GM12873 (cell line): ENCODE results near the gene BBS9.

ENCODE experiments used
- TF ChIP-seq, protein P1 (sequence below): IDR thresholded peaks from 2 replicates; pipeline ENCODE4 v1.5.1; 2012; ENCODE audit warnings: low read depth, mild to moderate bottlenecking, moderate library complexity, low read length, control low read depth; ENCODE audit not compliant: insufficient read depth; ENCODE audit errors: missing control alignments

BBS9 gene

DNA sequence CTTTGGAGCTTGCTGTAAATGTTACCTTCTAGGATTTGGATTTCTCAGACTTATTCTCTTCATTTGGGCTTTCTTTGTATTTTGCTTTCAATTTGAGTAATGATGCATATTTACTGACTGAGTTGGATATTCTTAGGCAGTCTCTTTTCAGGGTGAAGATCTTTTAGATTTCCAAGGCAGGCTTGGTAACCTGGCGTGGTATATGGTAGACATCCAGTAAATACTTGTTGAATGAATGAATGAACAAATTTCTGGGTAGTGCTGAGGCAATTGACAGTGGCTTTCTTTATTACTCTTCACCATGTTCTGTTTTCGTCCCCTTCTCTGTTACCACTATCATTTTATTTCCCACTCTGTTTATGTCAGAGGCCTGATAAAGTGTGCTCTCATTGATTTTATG, 27.1 kb downstream of the BBS9 start:
- TF ChIP-seq, protein P1, sequence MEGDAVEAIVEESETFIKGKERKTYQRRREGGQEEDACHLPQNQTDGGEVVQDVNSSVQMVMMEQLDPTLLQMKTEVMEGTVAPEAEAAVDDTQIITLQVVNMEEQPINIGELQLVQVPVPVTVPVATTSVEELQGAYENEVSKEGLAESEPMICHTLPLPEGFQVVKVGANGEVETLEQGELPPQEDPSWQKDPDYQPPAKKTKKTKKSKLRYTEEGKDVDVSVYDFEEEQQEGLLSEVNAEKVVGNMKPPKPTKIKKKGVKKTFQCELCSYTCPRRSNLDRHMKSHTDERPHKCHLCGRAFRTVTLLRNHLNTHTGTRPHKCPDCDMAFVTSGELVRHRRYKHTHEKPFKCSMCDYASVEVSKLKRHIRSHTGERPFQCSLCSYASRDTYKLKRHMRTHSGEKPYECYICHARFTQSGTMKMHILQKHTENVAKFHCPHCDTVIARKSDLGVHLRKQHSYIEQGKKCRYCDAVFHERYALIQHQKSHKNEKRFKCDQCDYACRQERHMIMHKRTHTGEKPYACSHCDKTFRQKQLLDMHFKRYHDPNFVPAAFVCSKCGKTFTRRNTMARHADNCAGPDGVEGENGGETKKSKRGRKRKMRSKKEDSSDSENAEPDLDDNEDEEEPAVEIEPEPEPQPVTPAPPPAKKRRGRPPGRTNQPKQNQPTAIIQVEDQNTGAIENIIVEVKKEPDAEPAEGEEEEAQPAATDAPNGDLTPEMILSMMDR: no peak

DNA sequence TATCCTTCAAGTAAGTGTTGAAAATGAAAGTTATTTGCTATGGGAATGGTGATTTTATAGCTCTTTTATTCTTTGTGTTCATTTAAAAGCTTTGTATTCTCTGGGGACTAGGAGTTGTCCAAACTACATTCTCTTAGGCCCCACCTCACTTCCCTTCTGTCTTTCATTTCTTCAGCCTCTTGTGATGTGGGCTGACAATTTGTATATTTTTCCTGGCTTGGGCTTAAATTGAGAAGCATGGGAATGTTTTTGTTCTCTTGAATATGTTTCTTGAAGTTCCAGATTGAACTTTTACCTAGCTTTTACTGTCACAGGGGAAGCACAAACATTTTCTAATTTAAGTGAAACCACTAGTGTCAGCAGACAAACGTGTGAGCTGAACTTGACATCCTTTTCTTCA, 27.9 kb downstream of the BBS9 start:
- TF ChIP-seq, protein P1: no peak

DNA sequence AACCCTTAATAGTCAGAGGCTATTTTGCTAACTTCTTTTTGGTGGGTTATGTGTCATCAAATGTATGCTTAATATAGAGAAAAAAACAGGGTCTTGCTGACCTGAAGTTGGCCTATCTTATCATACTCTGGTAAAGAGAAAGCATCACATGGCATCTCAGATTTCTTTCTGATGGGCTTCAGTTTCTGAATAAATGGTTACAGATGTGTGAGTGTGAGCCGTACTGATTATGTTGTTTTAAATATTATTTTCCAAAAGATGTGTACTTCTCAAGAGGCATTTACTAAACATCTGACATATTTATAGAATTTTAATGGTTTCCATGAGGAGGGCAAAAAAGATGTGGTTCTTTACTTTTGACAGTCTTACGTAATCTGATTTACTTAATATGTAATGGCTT, 28.4 kb downstream of the BBS9 start:
- TF ChIP-seq, protein P1: no peak

DNA sequence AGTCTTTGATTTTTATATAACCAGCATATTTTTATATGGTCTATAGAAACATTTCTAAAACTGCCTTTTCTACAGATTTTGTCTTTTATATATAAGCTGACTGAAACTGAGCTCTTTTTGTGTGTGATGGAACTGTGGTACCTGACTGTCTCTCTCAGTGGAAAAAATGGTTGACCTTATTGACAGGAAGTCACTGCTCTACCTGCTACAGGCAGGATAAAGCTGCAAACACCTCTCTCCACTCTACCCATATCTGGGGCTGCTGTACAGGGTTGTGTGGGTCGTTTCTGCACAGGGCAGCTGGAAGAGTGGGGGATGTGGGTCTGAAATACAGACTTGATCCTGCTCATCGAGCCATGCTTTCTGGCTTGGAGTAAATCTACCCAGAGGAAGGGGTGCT, 48.5 kb downstream of the BBS9 start:
- TF ChIP-seq, protein P1: no peak

DNA sequence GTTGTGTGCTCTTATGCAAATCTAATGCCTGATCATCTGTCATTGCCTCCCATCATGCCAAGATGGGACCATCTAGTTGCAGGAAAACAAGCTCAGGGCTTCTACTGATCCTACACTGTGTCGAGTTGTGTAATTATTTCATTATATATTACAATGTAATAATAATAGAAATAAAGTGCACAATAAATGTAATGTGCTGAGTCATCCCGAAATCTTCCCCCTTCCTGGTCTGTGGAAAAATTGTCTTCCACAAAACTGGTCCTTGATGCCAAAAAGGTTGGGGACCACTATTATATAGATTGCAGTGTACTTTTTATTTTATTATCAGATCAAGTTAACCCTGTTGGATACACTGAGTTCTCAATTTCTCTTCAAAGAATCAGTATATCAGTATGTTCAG, 50.2 kb downstream of the BBS9 start:
- TF ChIP-seq, protein P1: no peak

DNA sequence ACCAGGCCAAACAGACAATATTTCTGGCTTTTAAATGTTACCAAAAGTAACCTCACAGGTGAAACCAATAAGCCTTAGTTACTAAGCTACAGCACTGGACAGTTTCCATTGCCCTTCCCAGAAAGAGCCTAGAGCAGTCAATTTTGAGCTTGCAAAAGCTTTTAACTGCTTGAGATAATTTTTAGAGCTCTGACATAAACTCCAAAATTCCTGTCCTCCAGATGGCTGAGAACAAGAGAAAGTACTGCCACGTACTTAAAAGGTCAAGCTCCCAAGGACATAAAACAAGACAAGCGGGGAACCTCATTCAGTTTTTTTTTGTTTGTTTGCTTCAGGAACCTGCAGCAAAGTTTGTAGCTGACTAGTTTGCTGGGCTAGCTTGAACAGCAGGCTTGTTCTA, 54.1 kb downstream of the BBS9 start:
- TF ChIP-seq, protein P1: no peak

DNA sequence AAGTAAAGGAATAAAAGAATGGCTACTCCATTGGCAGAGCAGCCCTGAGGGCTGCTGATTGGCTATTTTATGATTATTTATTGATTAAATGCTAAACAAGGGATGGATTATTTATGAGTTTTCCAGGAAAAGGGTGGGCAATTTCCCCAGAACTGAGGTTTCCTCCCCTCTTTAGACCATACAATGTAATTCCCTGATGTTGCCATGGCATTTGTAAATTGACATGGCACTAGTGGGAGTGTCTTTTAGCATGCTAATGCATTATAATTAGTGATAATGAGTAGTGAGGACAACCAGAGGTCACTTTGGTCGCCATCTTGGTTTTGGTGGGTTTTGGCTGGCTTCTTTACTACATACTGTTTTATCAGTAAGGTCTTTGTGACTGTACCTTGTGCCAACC, 55.5 kb downstream of the BBS9 start:
- TF ChIP-seq, protein P1: no peak
